Measurements from ENCODE around the gene NCOA7.

DNA sequence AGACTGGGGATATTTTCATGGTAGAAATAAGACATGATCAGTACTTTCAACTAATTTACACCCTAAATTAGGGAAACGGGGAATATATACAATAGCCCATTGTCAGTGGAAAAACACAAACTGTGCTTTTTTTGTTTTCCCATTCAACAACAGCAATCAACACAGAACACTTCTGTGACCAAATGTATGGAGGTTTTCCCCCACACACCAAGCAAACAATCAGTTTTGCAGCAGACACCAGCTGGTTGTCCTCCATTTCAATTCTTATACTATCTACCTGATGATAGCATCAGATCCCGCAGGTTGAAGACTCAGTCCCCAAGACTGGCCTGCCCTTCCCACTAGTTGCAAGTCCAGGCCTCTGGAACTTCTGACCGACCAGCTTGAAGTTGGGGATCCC lies 170.4 kb downstream of the NCOA7 start:
- TF ChIP-seq, protein P1, sequence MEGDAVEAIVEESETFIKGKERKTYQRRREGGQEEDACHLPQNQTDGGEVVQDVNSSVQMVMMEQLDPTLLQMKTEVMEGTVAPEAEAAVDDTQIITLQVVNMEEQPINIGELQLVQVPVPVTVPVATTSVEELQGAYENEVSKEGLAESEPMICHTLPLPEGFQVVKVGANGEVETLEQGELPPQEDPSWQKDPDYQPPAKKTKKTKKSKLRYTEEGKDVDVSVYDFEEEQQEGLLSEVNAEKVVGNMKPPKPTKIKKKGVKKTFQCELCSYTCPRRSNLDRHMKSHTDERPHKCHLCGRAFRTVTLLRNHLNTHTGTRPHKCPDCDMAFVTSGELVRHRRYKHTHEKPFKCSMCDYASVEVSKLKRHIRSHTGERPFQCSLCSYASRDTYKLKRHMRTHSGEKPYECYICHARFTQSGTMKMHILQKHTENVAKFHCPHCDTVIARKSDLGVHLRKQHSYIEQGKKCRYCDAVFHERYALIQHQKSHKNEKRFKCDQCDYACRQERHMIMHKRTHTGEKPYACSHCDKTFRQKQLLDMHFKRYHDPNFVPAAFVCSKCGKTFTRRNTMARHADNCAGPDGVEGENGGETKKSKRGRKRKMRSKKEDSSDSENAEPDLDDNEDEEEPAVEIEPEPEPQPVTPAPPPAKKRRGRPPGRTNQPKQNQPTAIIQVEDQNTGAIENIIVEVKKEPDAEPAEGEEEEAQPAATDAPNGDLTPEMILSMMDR (IDR thresholded peaks at IDR 0.05), result no peak
- TF ChIP-seq EP300 (IDR thresholded peaks at IDR 0.05; ENCODE audit: low read depth), result no peak
- TF ChIP-seq POLR2AphosphoS5 (IDR thresholded peaks at IDR 0.05), result no peak
- TF ChIP-seq POLR2A (IDR thresholded peaks at IDR 0.05), result no peak
